Mucosa of descending colon (tissue), 3 donors: ENCODE measurements around the gene TAS2R41. TPM values are rescaled to one million over a fixed set of nuclear protein-coding genes. Genes with fewer than 3 reads are reported as not detected.

Experiments
- ATAC-seq: fragments of 200-7000 bp; cut with Tn5 transposase; one replicate; pipeline ENCODE4 v1.9.1; 2020; ENCODE audit warnings: mild to moderate bottlenecking, moderate library complexity
- DNase-seq, 3 donors: peaks; one replicate each; pipeline ENCODE4 v3.0.0-alpha.2; 2020
- H3K36me3 ChIP-seq: fragments of 200-600 bp; one replicate; pipeline ENCODE4 v1.8.0; 2021; ENCODE audit warnings: low read depth, mild to moderate bottlenecking
- H3K4me1 ChIP-seq: fragments of 200-600 bp; one replicate; pipeline ENCODE4 v1.8.0; 2021; ENCODE audit warnings: low read depth, mild to moderate bottlenecking
- H3K4me3 ChIP-seq: fragments of 200-600 bp; one replicate; pipeline ENCODE4 v1.8.0; 2021; ENCODE audit warnings: mild to moderate bottlenecking
- H3K9me3 ChIP-seq: fragments of 200-600 bp; one replicate; pipeline ENCODE4 v1.8.0; 2021; ENCODE audit warnings: mild to moderate bottlenecking
- CTCF ChIP-seq: fragments of 200-600 bp; IDR thresholded peaks from one replicate; pipeline ENCODE4 v1.8.0; 2022; ENCODE audit warnings: antibody characterized with exemption, mild to moderate bottlenecking
- intact Hi-C, 2 donors: fragments of 100-400 bp; cut with DNase I in 1 of 2; cut with micrococcal nuclease in 1 of 2; formaldehyde crosslinking; loops; one replicate each; pipeline versions ENCODE4 v1.11.0 to v1.11.1; 2022; cut with DNase I, micrococcal nuclease
- total RNA-seq, 3 donors: library from RNA; stranded (reverse); fragmentation: NEBNext Ultra II Directional in 2 of 3; extraction: Animal tissue kit (Norgen Biotek cat#: 25700) in 2 of 3; gene quantifications; one replicate each; pipeline versions ENCODE4 v1.2.1 to v1.2.4, GENCODE V29; 2021 to 2023
- donor health status: DM: no; HTN: no; CAD: no; lungs with moderate emphysema.
- donor health status: DM: no; HTN: no; CAD: no.
- donor health status: DM: no; HTN: yes; CAD: no.

TAS2R41 gene
- total RNA-seq, 3 donors from 2014 or later: 0.34 TPM; not detected in 2

GRCh38 chr7:143456992-143457793 is 20.5 kb upstream of the TAS2R41 start:
- Histone ChIP-seq H3K9me3 (no peaks in the 10 kb centered on the region), H3K4me3 (no peak overlapping the region), H3K36me3 (no peaks in the 10 kb centered on the region), H3K4me1 (no peaks in the 10 kb centered on the region)
- ATAC-seq (no peak), DNase-seq (no peak)
- intact Hi-C loops: no loop called here
- no peak for TF ChIP-seq CTCF

GRCh38 chr7:143458263-143458662 is 19.4 kb upstream of the TAS2R41 start:
- DNase-seq: no peak
- ATAC-seq: no peak
- TF ChIP-seq CTCF: no peak

GRCh38 chr7:143458681-143459080 is 19.0 kb upstream of the TAS2R41 start:
- no peak for TF ChIP-seq CTCF
- ATAC-seq: no peak
- intact Hi-C loops: no loop called here
- DNase-seq: no peak
- Histone ChIP-seq H3K9me3 (no peaks in the 10 kb centered on the region), H3K4me3 (no peak overlapping the region), H3K36me3 (no peaks in the 10 kb centered on the region), H3K4me1 (no peaks in the 10 kb centered on the region)

More at GRCh38 chr7:143458263-143458662, 19.4 kb upstream of the TAS2R41 start:
- no peaks in the 10 kb centered on the region for H3K36me3 ChIP-seq
- intact Hi-C loops: no loop called here
- no peaks in the 10 kb centered on the region for H3K4me1 ChIP-seq
- H3K4me3 ChIP-seq: no peak overlapping the region
- H3K9me3 ChIP-seq: no peaks in the 10 kb centered on the region

- H3K9me3 ChIP-seq: no peaks in the 10 kb centered on the region
- no peak for DNase-seq
- no peak overlapping the region for H3K4me3 ChIP-seq
- no peak for TF ChIP-seq CTCF
- peak; percentile 18 for ATAC-seq
- H3K36me3 ChIP-seq: no peaks in the 10 kb centered on the region
- no peaks in the 10 kb centered on the region for H3K4me1 ChIP-seq
- intact Hi-C loops: no loop called here
Measured at GRCh38 chr7:143459359-143459758, 18.3 kb upstream of the TAS2R41 start.

- DNase-seq: no peak
- Histone ChIP-seq H3K36me3 (no peaks in the 10 kb centered on the region), H3K4me1 (no peaks in the 10 kb centered on the region), H3K9me3 (no peaks in the 10 kb centered on the region), H3K4me3 (no peak overlapping the region)
- no peak for TF ChIP-seq CTCF
- intact Hi-C loops: no loop called here
- no peak for ATAC-seq
Measured at GRCh38 chr7:143460271-143460979, 17.2 kb upstream of the TAS2R41 start.
